ENCODE data around the gene VPS26C. TPM values are rescaled to one million over a fixed set of nuclear protein-coding genes. Genes with fewer than 3 reads are reported as not detected.
A peak's percentile ranks its signal among the peaks of the same experiment; 100 is the strongest.
"Not testable (repeated sequence)": the region's sequence is repeated elsewhere in the genome, so short reads cannot be mapped to it uniquely, and the experiment has no call there.

VPS26C gene
- total RNA-seq: 54.2 TPM
- long read RNA-seq, full-length matches to known transcripts: 68 of 88 reads
- long read RNA-seq, partial matches to known transcripts: 8 of 88 reads
- long read RNA-seq, other reads (novel, unspliced or antisense): 12 of 88 reads

- Histone ChIP-seq H3K27me3 (ENCODE audit: low read depth) (no peaks in the 10 kb centered on the region), H3K9me3 (replicated peaks) (no peaks in the 10 kb centered on the region), H3K4me3 (peak within 1 kb of the TSS; percentile 96), H3K27ac (replicated peaks) (peak within 1 kb of the TSS; percentile 100), H3K36me3 (no peaks in the 10 kb centered on the region), H3K4me1 (peaks cover 53% of the 10 kb centered on the region)
- intact Hi-C loops (cut with micrococcal nuclease): loop anchor here (10.0 kb wide), 1 partner anchor 97 kb away; the partner anchor contains the start of gene DYRK1A
- TF ChIP-seq CTCF (IDR thresholded peaks at IDR 0.05; ENCODE audit: borderline replicate concordance): no peak
- peak; percentile 98 for DNase-seq
These were observed at the start of gene VPS26C for GRCh38 chr21:37267269-37268185. Gene VPS26C, minus strand, starts transcription at chr21:37267334. Its CDS starts 40 bp downstream, at chr21:37267294.

GRCh38 chr21:37316072-37316471, 48.9 kb upstream of the VPS26C start:
- DNase-seq; H3K4me3 ChIP-seq; H3K4me1 ChIP-seq; H3K36me3 ChIP-seq; H3K27me3 ChIP-seq (ENCODE audit: low read depth); intact Hi-C loops (cut with micrococcal nuclease); H3K27ac ChIP-seq (replicated peaks): not testable (repeated sequence)
- H3K9me3 ChIP-seq (replicated peaks): peaks cover 32% of the 10 kb centered on the region

- no peak overlapping the region for H3K4me3 ChIP-seq
- no peaks in the 10 kb centered on the region for H3K9me3 ChIP-seq (replicated peaks)
- H3K27ac ChIP-seq (replicated peaks): no peak overlapping the region
- H3K4me1 ChIP-seq: peaks cover 3% of the 10 kb centered on the region
- no peaks in the 10 kb centered on the region for H3K27me3 ChIP-seq (ENCODE audit: low read depth)
- no peak for DNase-seq
- intact Hi-C loops (cut with micrococcal nuclease): no loop called here
- no peak for TF ChIP-seq CTCF (IDR thresholded peaks at IDR 0.05; ENCODE audit: borderline replicate concordance)
- H3K36me3 ChIP-seq: no peaks in the 10 kb centered on the region
These were observed 33.1 kb upstream of the VPS26C start for GRCh38 chr21:37300114-37300751.

GRCh38 chr21:37297364-37297763, 30.2 kb upstream of the VPS26C start:
- DNase-seq: no peak
- Histone ChIP-seq H3K27ac (replicated peaks) (no peak overlapping the region), H3K4me1 (peaks cover 31% of the 10 kb centered on the region), H3K27me3 (ENCODE audit: low read depth) (no peaks in the 10 kb centered on the region), H3K36me3 (no peaks in the 10 kb centered on the region), H3K4me3 (no peak overlapping the region), H3K9me3 (replicated peaks) (no peaks in the 10 kb centered on the region)
- no peak for TF ChIP-seq CTCF (IDR thresholded peaks at IDR 0.05; ENCODE audit: borderline replicate concordance)
- intact Hi-C loops (cut with micrococcal nuclease): no loop called here

- no peaks in the 10 kb centered on the region for H3K36me3 ChIP-seq
- TF ChIP-seq CTCF (IDR thresholded peaks at IDR 0.05; ENCODE audit: borderline replicate concordance): no peak
- H3K4me1 ChIP-seq: peaks cover 31% of the 10 kb centered on the region
- H3K27ac ChIP-seq (replicated peaks): peak overlapping the region; percentile 4
- H3K4me3 ChIP-seq: no peak overlapping the region
- DNase-seq: no peak
- no peaks in the 10 kb centered on the region for H3K27me3 ChIP-seq (ENCODE audit: low read depth)
- H3K9me3 ChIP-seq (replicated peaks): no peaks in the 10 kb centered on the region
- intact Hi-C loops (cut with micrococcal nuclease): no loop called here
These were observed 27.5 kb upstream of the VPS26C start for GRCh38 chr21:37294679-37295078.
